GM12892 (cell line): ENCODE data around the gene TAF13.

Experiments
- POLR2A ChIP-seq: IDR thresholded peaks from 2 replicates; pipeline ENCODE4 v1.6.1; 2011; ENCODE audit warnings: low read depth, low read length, control low read depth
- POLR2AphosphoS5 ChIP-seq: IDR thresholded peaks from 2 replicates; pipeline ENCODE4 v1.6.1; 2011; ENCODE audit warnings: low read depth, low read length, control low read depth
- TAF1 ChIP-seq: IDR thresholded peaks from 2 replicates; pipeline ENCODE4 v1.6.1; 2011; ENCODE audit warnings: low read depth, mild to moderate bottlenecking, control low read depth, low read length, borderline replicate concordance

GRCh38 chr1:109080441-109081082 is 4.8 kb upstream of the TAF13 start:
- TF ChIP-seq POLR2AphosphoS5, result no peak
- no peak for TF ChIP-seq POLR2A
- no peak for TF ChIP-seq TAF1
